ENCODE data around the gene SZRD1. TPM values are rescaled to one million over a fixed set of nuclear protein-coding genes. Genes with fewer than 3 reads are reported as not detected.
"Not testable (repeated sequence)": the region's sequence is repeated elsewhere in the genome, so short reads cannot be mapped to it uniquely, and the experiment has no call there.

SZRD1 gene
- total RNA-seq, 1 experiment from 2014 or later = 113 TPM

- H3K4me1 Mint-ChIP-seq, ATAC-seq: not testable (repeated sequence)
Observed at GRCh38 chr1:16343276-16343675, 23.8 kb upstream of the SZRD1 start.

GRCh38 chr1:16348414-16349182 is 18.4 kb upstream of the SZRD1 start:
- DNase-seq (ENCODE audit: low spot score) = no peak
- POLR2A ChIA-PET = no interaction called here

More at GRCh38 chr1:16343276-16343675, 23.8 kb upstream of the SZRD1 start:
- H3K27me3 Mint-ChIP-seq (ENCODE audit: low read depth); DNase-seq (ENCODE audit: low spot score); H3K27ac Mint-ChIP-seq; CTCF ChIA-PET; H3K4me3 Mint-ChIP-seq; H3K36me3 Mint-ChIP-seq; H3K9me3 Mint-ChIP-seq; POLR2A ChIA-PET: not testable (repeated sequence)

GRCh38 chr1:16349847-16350406 is 17.1 kb upstream of the SZRD1 start:
- H3K27ac Mint-ChIP-seq = no peak overlapping the region
- ChIA-PET POLR2A (no interaction called here), CTCF (interaction anchor here (0.5 kb wide), 1 partner anchor 89 kb away, joined by 3 read pairs; no protein-coding TSS in a partner anchor)
- no peaks in the 10 kb centered on the region for H3K9me3 Mint-ChIP-seq
- no peak for DNase-seq (ENCODE audit: low spot score)
- H3K27me3 Mint-ChIP-seq (ENCODE audit: low read depth) = no peaks in the 10 kb centered on the region
- TF ChIP-seq HMGXB4 (CRISPR knock-in tag; IDR thresholded peaks at IDR 0.05) (no peak), JAZF1 (CRISPR knock-in tag; IDR thresholded peaks at IDR 0.05) (no peak), CBFB (CRISPR knock-in tag; IDR thresholded peaks at IDR 0.05; ENCODE audit: low read depth) (no peak), AR (CRISPR knock-in tag; IDR thresholded peaks at IDR 0.05) (no peak), HMGA2 (CRISPR knock-in tag; IDR thresholded peaks at IDR 0.05) (no peak), JUN (CRISPR knock-in tag; IDR thresholded peaks at IDR 0.05) (no peak), NR3C1 (CRISPR knock-in tag; conservative IDR thresholded peaks at IDR 0.05; ENCODE audit: low read depth) (no peak), ZSCAN18 (CRISPR knock-in tag; IDR thresholded peaks at IDR 0.05) (no peak), TP53 (CRISPR knock-in tag; IDR thresholded peaks at IDR 0.05) (no peak), RORB (CRISPR knock-in tag; IDR thresholded peaks at IDR 0.05) (no peak), ZNF232 (CRISPR knock-in tag; IDR thresholded peaks at IDR 0.05) (no peak)
- no peaks in the 10 kb centered on the region for H3K36me3 Mint-ChIP-seq
- peaks cover 21% of the 10 kb centered on the region for H3K4me1 Mint-ChIP-seq
- ATAC-seq = no peak
- H3K4me3 Mint-ChIP-seq = peak overlapping the region; percentile 10; the same call in 1 of the 2 replicates

More at GRCh38 chr1:16348414-16349182, 18.4 kb upstream of the SZRD1 start:
- Mint-ChIP-seq H3K4me3 (no peak overlapping the region), H3K27ac (no peak overlapping the region), H3K36me3 (no peaks in the 10 kb centered on the region), H3K4me1 (peaks cover 21% of the 10 kb centered on the region), H3K27me3 (ENCODE audit: low read depth) (no peaks in the 10 kb centered on the region), H3K9me3 (no peaks in the 10 kb centered on the region)
- ATAC-seq = no peak
- CTCF ChIA-PET = interaction anchor here (1.1 kb wide), 1 partner anchor 15 kb away, joined by 3 read pairs; no protein-coding TSS in a partner anchor
- TF ChIP-seq CREB1 (CRISPR knock-in tag; IDR thresholded peaks at IDR 0.05) (no peak), ZNF219 (CRISPR knock-in tag; IDR thresholded peaks at IDR 0.05; ENCODE audit: borderline replicate concordance) (no peak), NR1H2 (CRISPR knock-in tag; IDR thresholded peaks at IDR 0.05) (no peak), CBFB (CRISPR knock-in tag; IDR thresholded peaks at IDR 0.05; ENCODE audit: low read depth) (no peak), ZNF512 (CRISPR knock-in tag; IDR thresholded peaks at IDR 0.05; ENCODE audit: borderline replicate concordance) (no peak), FOXP4 (CRISPR knock-in tag; IDR thresholded peaks at IDR 0.05) (no peak), SP1 (CRISPR knock-in tag; conservative IDR thresholded peaks at IDR 0.05) (no peak)

Measured in WTC11 (cell line).